Activated naive CD4-positive, alpha-beta T cell treated with anti-CD3 and anti-CD28 coated beads, Interleukin-2, amount 50 U/mL, for 16 hours (primary cell): ENCODE data around the gene ZNF333.

Experiments used
- DNase-seq: peaks from one replicate; pipeline ENCODE4 v3.0.0-alpha.2; 2020

ZNF333 gene

DNA sequence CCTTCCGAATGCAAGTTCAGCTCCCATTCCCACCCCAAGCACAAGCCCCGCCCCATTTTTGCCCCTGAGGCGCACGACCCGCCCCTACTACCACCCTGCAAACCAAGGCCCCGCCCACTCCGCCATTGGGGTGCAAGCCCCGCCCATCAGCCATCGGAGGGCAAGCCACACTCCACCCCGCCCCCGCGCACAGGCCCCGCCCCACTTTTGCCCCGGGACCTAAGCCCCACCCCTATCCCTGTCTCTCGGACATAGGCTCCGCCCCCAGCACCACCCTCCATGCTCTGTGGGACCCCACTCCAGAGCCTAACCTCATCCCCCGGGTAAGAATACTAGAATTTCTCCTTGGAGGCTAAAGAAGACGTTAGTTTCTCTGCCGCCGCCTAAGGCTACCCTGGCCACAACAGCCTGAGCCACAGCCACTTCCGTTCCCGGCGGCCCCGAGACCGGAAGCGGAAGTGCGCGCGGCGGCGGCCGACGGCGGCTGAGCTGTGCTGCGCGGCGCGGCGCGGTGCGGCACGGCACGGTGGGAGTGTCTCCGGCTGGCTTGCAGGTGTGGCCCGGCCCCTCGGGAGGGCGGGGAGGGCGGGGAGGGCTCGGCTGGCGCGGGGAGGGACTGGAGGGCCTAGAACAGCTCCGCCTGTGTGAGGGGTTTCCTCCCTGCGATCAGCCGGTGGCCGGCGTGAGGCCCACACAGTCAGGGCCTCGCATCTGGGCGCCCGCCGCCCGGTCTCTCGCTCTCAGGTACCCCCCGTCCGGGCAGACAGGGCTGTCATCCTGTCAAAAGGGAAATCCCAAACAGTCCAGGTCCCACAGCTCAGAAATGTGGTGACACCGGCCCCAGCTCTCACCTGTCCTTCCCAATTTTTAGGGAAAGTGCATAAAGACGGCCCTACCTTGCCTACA, at the start of gene ZNF333:
Gene ZNF333 (plus strand): TSS at position 451 of the 906 bp plus-strand sequence. CDS start 3,444 bp downstream, outside the sequence.
- DNase-seq: peak; percentile 99

DNA sequence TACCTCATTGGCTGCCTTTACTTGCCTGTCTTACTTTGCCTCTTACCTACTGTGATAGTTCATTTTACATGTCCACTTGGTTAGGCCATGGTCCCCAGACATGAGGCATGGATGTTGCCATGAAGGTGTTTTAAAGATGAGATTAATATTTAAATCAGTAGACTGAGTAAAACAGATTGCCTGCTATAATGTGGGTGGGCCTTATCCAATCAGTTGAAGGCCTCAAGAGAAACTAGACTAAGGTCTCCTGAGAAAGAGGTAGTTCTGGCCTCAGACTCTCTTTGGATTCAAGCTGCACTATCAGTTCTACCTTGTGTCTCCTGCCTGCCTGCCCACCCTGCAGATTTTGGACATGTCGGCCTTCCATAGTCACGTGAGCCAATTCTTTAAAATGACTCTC, 41.3 kb upstream of the ZNF333 start:
- no peak for DNase-seq

DNA sequence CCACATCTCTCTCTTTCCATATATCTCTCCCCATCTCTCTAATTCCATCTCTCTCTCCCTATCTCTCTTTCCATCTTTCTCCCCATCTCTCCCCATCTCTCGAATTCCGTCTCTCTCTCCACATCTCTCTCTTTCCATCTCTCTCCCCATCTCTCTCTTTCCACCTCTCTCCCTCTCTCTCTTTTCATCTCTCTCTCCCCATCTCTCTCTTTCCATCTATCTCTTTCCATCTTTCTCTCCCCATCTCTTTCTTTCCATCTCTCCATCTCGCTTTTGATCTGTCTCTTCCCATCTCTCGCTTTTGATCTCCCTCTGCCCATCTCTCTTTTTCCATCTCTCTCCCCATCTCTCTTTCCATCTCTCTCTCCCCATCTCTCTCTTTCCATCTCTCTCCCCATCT, 40.8 kb upstream of the ZNF333 start:
- no peak for DNase-seq

DNA sequence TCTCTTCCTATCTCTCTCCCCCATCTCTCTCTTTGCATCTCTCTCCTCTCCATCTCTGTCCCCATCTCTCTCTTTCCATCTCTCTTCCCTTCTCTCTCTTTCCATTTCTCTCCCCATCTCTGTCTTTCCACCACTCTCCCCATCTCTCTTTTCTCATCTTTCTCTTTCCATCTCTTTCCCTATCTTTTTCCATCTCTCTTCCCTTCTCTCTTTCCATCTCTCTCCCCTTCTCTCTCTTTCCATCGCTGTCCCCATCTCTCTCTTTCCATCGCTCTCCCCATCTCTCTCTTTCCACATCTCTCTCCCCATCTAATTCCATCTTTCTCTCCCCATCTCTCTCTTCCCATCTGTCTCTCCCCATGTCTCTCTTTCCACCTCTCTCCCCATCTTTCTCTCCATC, 39.7 kb upstream of the ZNF333 start:
- DNase-seq: no peak

DNA sequence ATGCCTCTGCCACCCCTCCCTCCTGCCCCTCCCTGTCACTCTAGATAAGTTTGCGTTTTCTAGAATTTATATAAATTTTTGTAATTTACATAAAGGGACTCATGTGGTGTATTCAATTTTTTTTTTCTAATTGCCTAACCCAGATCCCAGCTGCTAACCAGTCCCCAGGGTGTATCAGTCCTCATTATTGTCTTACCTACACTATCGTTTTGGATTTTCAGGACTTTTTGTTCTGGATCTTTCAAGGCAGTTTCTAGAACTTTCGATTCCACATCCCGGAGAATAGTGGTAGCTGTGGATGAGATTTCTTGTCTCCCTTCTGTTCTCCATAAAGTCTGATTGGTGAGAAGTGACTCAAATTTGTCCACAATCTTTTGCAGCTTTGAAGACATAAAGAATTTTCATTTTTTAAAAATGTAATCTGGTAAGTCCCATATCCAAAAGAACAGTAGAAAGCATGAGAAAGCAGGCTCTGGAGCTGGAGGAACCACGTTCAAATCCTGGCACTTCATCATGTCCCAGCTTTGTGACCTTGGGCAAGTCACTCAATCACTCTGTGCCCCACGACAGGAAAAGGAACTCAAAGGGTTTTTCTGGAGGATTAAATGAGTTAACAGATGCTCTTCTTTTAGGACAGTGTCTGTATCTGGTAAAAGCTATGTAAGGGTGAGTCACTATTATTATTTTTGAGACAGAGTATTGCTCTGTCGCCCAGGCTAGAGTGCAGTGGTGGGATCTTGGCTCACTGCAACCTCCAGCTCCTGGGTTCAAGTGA, 34.9 kb upstream of the ZNF333 start:
- no peak for DNase-seq

DNA sequence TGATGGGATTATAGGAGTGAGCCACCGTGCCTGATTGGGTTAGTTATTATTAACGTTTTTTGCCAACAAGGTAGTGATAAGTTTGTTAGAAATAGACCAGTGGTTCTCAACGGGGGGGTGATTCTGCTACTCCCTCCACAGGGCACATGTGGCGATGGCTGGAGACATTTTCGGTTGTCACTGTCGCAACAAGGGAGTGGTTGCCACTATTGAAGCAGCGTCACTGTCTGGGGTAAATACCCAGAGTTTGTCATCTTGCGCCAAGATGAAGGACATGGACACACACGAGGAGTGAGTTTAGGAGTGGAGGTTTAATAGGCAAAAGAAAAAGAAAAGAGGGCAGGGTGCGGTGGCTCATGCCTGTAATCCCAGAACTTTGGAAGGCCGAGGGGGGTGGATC, 34.1 kb upstream of the ZNF333 start:
- DNase-seq: no peak

DNA sequence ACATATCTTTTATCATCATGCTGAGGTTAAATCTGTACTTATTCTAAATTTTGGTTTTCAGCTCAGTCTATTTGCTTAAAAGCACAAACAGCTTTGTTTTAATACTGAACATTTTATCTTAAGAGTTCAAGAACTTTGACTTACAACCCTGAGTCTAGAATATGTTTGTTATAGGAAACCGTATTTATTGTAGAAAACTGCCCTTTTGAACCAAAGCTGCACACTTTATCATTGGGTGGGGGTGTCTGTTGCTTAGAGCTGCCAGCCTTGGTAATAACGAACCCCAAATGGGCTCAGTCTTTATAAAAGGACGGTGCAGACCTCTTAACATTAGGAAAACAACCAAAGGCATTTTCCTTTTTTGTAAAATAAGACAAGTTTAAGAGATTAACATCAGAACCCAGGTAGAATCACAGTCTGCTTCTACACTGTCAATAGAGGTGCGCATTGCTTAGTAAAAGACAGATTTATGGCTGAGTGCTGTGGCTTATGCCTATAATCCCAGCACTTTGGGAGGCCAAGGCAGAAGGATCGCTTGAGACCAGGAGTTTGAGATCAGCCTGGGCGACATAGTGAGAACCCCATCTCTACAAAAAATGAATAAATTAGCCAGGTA, 29.9 kb upstream of the ZNF333 start:
- DNase-seq: no peak

DNA sequence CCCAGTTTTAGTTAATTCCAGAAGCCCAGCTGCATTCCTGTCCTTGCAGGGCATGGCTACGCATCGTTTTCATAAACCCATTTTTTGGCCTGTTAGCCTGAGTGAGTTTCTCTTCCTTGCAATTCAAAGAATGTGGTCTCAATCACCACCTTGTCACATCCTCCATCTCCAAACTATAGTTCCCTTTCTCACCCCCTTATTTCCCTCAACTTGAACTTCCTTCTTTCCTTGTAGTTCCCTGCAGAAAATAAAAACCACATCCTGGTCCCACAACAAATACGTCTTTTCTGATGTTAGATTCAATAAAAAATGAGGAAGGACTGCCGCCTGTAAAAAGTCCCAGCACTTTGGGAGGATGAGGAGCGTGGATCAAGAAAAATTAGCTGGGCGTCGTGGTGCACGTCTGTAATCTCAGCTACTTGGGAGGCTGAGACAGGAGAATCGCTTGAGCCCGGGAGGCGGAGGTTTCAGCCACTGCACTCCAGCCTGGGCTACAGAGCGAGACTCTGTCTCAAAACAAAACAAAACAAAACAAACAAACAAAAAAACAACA, 28.4 kb upstream of the ZNF333 start:
- DNase-seq: no peak

DNA sequence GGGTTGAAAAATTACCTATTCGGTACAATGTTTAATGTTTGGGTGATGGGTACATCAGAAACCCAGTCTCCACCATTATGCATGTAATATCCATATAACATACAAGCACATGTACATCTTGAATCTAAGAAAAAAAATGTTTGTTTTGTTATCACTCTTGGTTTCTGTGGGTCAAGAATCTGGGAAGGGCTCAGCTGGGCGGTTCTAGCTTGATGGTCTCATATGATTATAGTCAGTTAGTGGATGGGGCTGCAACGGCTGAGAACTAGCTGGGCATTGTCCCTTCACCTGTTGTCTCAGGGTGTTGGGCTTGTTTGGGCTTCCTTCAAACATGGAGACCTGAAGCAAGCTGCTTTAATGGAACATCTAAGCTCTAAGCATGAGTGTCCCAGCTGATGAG, 19.9 kb upstream of the ZNF333 start:
- DNase-seq: no peak

DNA sequence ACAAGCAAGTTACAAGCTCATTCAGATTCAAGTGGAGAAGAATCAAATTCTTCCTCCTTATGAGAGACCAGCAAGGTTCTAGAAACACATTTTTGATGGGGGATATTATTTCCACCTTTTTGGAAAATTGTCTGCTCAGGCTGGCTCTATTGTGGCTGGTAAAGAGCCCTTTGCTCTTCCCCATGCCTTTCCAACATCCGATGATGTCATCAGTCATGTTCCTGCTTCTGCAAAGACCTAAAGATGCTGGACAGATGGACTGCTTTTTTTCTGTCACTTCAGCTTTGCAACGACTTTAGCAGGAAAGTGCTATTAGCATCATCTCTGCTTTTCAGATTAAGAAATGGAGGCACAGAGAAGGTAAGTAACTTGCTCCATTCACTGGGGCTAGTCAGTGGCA, 19.4 kb upstream of the ZNF333 start:
- no peak for DNase-seq

DNA sequence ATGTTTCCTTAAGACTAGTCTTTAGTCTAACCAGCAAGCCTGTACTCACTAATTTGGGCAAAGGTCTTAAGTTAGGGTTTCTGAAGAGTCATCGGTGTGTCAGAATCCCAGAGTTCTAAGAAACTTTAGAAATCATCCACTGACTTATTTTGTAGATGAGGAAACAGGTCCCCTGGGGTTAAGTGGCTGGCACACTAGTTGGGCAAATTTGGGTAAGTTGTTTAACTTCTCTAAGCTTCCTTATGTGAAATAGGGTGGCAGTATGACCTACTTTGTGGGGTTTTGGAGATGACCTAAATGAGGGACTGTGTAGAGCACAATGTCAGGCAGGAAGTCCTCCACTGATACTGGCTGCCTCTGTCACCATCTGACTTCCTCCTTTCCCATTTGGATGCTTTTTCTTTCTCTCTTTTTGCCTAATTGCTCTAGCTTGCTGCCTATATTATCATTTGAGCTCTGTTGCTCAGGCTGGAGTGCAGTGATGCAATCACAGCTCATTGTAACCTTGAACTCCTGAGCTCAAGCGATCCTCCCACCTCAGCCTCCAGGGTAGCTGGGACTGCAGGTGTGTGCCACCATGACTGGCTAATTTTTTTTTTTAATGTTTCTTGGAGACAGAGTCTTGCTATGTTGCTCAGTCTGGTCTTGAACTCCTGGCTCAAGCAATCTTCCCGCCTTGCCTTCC, 17.5 kb upstream of the ZNF333 start:
- no peak for DNase-seq

DNA sequence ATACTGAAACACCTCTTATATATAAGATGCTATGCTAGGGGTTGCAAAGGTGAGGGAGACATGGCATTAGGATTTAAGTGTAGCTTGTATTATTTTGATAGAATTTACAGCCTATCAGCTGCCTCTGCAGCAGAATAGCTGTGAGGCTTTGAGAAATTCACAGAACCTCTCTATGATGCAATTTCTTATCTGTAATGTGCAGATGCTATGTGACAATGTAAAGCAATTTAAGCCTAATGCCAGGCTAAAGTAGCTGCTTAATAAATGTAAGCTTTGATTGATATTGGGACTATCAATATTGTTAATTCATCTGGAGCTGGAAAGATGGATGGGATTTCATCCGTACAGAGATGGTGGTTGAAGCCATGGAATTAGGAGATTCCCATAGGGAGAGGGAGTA, 16.8 kb upstream of the ZNF333 start:
- DNase-seq: no peak

DNA sequence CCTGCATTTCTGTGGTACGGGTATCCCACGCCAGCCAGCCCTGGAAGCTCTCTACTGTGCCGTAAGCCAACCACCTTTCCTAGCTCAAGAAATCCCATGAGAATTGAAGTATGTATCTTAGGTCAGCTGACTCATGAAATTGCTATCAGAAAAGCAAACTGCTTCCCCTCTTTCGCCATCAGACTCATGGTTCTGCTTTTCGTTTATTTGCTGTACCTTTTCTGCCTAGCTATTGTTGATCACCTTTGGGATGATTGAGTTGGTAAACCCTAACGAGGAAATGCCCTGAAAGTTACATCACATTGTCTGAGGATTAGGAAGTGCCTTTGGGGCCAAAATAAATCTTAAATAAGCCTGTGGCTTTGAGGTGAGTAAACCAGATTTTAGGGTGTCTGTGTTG, 15.1 kb upstream of the ZNF333 start, which contains the start of gene ADGRE3:
Gene ADGRE3 (minus strand): TSS at position 81 of the 400 bp plus-strand sequence. CDS start 74 bp downstream, at position 7.
- DNase-seq: no peak

DNA sequence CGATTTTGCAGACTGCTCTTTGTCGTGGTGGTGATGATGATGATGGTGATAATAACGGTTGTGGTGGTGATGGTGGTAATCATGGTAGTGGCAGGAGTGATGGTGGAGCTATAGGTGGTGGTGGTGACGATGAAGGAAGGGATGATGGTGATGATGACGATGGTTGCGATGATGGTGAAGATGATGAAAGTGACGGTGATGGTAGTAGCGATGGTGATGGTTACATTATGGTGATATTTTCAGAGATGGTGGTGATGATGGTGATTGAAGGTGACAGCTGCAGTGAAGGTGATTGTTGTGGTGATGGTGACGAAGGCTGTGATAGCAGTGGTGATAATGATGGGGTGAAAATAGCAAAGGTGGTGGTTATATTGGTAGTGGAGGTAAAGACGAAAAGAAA, 13.1 kb upstream of the ZNF333 start:
- DNase-seq: no peak

DNA sequence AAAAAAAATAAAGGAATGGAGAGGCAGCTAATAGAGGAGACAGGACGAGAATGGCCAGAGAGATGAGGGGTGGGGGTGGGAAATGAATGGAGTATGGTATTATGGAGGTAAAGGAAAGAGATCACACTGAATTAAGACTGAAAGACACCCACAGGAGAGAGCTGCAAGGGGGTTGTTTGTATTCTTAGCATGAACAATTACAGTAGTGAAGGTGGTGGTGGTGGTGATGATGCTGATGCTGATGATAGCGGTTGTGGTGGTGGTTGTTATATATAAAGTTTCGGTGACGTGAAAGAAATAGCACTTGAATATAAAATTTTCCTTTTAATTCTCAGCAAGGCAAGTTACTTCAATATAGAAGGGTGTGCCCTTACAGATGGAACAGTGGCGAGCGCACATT, 12.4 kb upstream of the ZNF333 start:
- DNase-seq: no peak

DNA sequence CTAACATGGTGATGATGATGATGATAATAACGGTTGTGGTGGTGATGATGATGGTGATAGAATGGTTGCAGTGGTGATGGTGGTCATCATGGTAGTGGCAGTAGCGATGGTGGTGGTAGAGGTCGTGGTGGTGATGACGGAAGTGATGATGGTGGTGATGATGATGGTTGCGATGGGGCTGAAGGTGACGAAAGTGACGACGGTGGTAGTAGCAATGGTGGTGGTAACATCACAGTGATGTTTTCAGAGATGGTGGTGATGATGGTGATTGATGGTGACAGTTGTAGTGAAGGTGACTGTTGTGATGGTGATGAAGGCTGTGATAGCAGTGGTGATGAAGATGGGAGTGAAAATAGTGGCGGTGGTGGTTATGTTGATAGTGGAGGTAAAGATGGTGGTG, 11.6 kb upstream of the ZNF333 start:
- no peak for DNase-seq

DNA sequence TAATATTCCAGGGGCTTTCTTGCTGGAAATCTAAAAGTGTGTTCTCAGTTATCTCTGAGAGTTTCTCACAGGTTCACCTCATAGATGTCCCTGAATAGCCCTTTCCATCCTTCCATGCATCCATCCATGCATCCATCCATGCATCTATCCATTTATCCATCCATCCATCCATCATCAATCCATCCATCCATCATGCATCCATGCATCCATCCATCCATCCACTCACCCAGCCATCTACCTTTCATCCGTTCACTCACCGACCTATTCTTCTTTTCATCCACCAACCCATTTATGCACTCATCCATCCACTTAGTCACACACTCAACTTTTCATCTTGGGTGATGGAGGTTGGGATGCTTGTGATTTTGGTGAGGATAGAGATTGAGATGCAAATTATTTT, 7.8 kb upstream of the ZNF333 start:
- no peak for DNase-seq

DNA sequence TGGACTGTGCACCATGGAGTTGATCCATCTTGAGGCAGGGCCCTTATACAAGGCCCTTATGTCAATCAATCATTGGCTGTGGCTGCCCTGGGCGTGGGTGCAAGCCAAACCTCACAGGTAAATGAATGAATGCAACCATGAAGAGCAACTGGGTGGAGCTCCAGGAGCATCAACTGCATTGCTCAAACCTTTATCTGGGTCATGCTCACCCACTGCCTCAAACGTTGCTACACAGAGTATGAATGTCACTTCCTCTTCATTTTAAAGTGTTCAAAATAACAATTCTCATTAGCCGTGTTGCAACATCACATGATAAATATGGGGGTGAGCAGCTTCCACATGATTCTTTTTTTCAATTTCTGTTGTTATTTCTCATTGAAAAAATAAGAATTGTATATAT, 6.4 kb upstream of the ZNF333 start:
- DNase-seq: no peak

DNA sequence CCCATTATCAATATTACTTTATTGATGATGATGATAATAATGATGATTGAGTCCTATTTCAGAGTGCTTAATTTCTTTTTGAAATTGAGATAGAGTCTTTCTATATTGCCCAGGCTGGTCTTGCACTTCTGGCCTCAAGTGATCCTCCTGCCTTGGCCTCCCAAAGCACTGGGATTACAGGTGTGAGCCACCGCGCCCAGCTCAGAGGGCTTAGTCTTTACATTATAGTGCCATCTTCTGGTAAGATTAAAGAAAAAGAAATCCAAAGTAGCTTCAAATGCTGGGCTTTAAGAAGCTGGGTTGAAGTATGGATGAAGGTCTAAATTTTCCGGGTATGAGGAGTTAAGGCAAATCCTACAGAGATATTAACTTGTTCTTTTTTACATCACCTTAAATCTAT, 3.4 kb upstream of the ZNF333 start:
- DNase-seq: peak; percentile 29

DNA sequence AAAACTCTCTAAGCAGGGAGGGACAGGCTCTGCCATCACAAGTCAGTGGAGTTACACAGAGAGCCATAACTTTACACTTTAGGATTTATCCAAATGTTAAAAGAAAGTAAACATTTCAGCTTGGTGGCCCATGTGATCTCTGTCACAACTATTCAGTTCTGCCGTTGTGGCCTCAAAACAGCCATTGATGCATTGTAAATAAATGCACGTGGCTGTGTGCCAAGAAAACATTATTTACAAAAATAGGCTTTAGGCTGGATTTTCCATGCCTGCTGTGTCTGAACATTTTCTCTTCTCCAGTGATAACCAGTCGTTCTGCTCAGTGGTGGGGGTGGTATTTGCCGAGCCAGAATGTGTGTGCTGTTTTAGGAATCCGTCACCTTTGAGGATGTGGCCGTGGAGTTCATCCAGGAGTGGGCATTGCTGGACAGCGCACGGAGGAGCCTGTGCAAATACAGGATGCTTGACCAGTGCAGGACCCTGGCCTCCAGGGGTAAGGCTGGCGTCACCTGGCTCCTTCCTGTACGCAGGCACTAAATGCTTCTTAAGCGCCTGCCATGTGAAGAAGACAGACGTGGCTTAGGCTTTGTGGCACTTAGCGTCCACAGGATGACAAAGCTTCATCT, 4.9 kb downstream of the ZNF333 start:
- DNase-seq: no peak

DNA sequence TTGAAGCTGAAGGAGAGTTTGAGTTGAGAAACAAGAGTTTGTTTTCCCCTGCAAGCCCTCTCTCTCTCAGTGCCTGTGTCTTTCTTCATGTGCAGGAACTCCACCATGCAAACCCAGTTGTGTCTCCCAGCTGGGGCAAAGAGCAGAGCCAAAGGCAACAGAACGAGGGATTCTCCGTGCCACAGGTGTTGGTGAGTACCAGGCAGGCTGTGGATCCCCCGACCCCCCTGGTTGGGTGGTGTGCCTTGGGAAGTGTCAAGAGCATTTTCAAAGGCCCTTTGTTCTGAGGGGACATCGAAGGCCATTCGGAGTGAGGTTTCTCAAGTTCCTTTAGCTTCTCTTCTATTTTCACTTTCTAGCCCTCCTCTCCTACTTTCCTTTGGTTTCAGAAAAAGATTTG, 5.6 kb downstream of the ZNF333 start:
- no peak for DNase-seq

DNA sequence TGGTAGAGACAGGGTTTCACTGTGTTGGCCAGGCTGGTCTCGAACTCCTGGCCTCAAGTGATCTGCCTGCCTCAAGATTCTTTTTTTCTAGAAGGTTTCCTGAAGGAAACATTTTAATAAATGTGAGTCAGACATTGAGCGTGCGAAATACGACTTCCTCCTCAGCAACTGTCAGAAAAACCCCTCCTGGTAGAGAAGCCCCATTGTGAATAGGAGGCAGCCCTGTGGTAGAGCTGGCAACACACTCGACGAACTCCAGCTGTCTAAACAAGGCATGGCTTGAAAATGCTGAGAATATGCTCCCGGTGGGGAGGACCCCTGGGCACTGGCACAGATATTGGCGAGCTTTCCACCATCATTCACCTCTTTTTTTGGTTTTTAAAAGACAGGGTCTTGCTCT, 9.8 kb downstream of the ZNF333 start:
- DNase-seq: no peak
